Measurements from ENCODE around the gene BEND4.

DNA sequence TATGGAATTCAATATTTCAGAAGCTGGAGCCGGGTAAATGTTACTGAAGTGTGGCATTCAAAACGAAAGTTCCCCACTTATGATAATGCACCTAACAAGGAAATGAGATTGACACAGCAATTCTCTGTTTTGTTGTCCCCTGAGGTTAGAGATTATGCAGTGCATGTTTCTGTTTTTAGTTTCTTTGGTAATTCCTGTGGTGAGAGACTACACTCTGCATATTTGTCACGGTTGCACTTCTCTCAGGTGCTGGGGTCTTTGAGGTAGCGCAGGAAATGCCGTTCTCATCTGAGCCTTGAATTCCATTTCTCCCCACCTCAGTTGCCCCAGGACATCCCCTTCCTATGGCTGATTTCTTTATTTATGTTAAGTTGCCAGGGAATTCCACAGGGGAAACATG, 15.3 kb upstream of the BEND4 start:
- TF ChIP-seq, protein P1, sequence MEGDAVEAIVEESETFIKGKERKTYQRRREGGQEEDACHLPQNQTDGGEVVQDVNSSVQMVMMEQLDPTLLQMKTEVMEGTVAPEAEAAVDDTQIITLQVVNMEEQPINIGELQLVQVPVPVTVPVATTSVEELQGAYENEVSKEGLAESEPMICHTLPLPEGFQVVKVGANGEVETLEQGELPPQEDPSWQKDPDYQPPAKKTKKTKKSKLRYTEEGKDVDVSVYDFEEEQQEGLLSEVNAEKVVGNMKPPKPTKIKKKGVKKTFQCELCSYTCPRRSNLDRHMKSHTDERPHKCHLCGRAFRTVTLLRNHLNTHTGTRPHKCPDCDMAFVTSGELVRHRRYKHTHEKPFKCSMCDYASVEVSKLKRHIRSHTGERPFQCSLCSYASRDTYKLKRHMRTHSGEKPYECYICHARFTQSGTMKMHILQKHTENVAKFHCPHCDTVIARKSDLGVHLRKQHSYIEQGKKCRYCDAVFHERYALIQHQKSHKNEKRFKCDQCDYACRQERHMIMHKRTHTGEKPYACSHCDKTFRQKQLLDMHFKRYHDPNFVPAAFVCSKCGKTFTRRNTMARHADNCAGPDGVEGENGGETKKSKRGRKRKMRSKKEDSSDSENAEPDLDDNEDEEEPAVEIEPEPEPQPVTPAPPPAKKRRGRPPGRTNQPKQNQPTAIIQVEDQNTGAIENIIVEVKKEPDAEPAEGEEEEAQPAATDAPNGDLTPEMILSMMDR (IDR thresholded peaks at IDR 0.05) = no peak
- no peak for TF ChIP-seq POLR2A (IDR thresholded peaks at IDR 0.05)
